ENCODE measurements around the gene TGM5.
"Not testable (repeated sequence)": the region's sequence is repeated elsewhere in the genome, so short reads cannot be mapped to it uniquely, and the experiment has no call there.

Gene TGM5

DNA sequence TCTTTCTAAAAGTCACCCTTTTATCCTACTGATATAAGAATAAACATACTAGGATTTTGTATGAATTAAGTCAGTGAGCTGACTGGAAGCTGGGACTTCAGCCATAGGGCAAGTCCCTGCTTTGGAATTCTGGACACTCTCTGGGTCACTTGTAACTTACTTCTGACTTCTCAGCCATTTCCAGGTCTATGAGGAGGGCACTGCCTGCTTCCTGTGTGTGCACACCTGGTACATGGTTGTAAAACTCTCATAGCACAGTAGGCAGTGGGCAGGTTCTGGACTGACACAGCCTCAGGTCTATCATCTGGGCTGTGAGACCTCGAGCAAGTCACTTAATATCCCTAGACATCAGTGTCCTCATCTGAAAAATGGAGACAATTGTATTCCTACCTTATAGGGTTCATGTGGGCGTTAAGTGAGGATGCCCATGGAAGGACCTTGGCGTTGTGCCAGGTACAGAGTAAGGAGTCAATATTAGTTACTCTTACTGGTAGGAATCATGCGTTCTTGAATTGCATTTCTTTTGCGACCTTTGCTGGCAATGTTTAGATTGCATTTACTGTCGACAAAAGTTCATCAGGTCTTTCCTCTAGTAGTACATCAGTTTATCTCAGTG lies 27.5 kb upstream of the TGM5 start:
- Histone ChIP-seq H3K27me3 (ENCODE audit: control insufficient read depth, low read length) (peaks cover 26% of the 10 kb centered on the region), H3K9me2 (replicated peaks; ENCODE audit: control insufficient read depth, low read length) (no peaks in the 10 kb centered on the region), H3F3A (ENCODE audit: control insufficient read depth, insufficient read depth) (no peaks in the 10 kb centered on the region), H4K20me1 (ENCODE audit: control insufficient read depth, insufficient read depth, low read depth, low read length) (no peaks in the 10 kb centered on the region), H3K4me2 (ENCODE audit: low read length) (no peak overlapping the region), H3K36me3 (ENCODE audit: control insufficient read depth, low read length) (no peaks in the 10 kb centered on the region), H3K9me3 (ENCODE audit: control insufficient read depth, insufficient read depth, low read length) (no peaks in the 10 kb centered on the region), H3K4me3 (ENCODE audit: low read length) (no peak overlapping the region), H3K27ac (ENCODE audit: low read depth, low read length) (no peak overlapping the region), H3K4me1 (ENCODE audit: control insufficient read depth, low read length) (no peaks in the 10 kb centered on the region), H3K79me2 (ENCODE audit: control insufficient read depth, low read length) (no peaks in the 10 kb centered on the region)
- TF ChIP-seq, protein P1, sequence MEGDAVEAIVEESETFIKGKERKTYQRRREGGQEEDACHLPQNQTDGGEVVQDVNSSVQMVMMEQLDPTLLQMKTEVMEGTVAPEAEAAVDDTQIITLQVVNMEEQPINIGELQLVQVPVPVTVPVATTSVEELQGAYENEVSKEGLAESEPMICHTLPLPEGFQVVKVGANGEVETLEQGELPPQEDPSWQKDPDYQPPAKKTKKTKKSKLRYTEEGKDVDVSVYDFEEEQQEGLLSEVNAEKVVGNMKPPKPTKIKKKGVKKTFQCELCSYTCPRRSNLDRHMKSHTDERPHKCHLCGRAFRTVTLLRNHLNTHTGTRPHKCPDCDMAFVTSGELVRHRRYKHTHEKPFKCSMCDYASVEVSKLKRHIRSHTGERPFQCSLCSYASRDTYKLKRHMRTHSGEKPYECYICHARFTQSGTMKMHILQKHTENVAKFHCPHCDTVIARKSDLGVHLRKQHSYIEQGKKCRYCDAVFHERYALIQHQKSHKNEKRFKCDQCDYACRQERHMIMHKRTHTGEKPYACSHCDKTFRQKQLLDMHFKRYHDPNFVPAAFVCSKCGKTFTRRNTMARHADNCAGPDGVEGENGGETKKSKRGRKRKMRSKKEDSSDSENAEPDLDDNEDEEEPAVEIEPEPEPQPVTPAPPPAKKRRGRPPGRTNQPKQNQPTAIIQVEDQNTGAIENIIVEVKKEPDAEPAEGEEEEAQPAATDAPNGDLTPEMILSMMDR (IDR thresholded peaks at IDR 0.05; ENCODE audit: low read depth, low read length, poor library complexity, severe bottlenecking) = no peak
- no peak for TF ChIP-seq EZH2phosphoT487 (IDR thresholded peaks at IDR 0.05; ENCODE audit: borderline replicate concordance, low read length)

DNA sequence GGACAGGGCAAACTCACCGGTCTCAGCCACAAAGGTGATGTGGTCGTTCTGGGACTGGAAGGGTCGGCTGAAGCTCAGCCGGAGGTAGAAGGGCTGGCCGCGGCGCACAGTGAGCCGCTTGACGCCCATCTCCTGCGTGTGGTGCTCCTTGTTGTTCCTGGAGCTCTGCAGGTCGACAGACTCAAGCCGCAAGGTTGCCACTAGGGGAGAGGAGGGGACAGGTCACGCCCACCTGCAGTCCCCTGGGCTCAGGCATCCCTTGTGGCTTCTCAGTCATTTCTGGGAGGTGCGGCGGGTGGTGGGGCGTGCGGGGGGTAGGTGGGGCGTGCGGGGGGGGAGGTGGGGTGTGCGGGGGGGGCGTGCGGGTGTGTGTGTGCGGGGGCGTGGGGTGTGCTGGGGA lies 26.7 kb upstream of the TGM5 start:
- H3K4me3 ChIP-seq (ENCODE audit: low read length) = no peak overlapping the region

GRCh38 chr15:43292375-43293078 lies 25.8 kb upstream of the TGM5 start:
- Histone ChIP-seq H3K4me1 (ENCODE audit: control insufficient read depth, low read length) (no peaks in the 10 kb centered on the region), H3K79me2 (ENCODE audit: control insufficient read depth, low read length) (no peaks in the 10 kb centered on the region), H3K27ac (ENCODE audit: low read depth, low read length) (no peak overlapping the region), H3K9me3 (ENCODE audit: control insufficient read depth, insufficient read depth, low read length) (no peaks in the 10 kb centered on the region), H3K4me2 (ENCODE audit: low read length) (no peak overlapping the region), H3F3A (ENCODE audit: control insufficient read depth, insufficient read depth) (no peaks in the 10 kb centered on the region), H3K4me3 (ENCODE audit: low read length) (no peak overlapping the region), H3K27me3 (ENCODE audit: control insufficient read depth, low read length) (peaks cover 26% of the 10 kb centered on the region), H3K9me2 (replicated peaks; ENCODE audit: control insufficient read depth, low read length) (no peaks in the 10 kb centered on the region), H4K20me1 (ENCODE audit: control insufficient read depth, insufficient read depth, low read depth, low read length) (no peaks in the 10 kb centered on the region), H3K36me3 (ENCODE audit: control insufficient read depth, low read length) (no peaks in the 10 kb centered on the region)
- TF ChIP-seq EZH2phosphoT487 (IDR thresholded peaks at IDR 0.05; ENCODE audit: borderline replicate concordance, low read length) = no peak
- TF ChIP-seq, protein P1 (IDR thresholded peaks at IDR 0.05; ENCODE audit: low read depth, low read length, poor library complexity, severe bottlenecking) = no peak

More for the DNA sequence above, 26.7 kb upstream of the TGM5 start:
- Histone ChIP-seq H3K79me2 (ENCODE audit: control insufficient read depth, low read length) (no peaks in the 10 kb centered on the region), H3F3A (ENCODE audit: control insufficient read depth, insufficient read depth) (no peaks in the 10 kb centered on the region), H3K4me1 (ENCODE audit: control insufficient read depth, low read length) (no peaks in the 10 kb centered on the region), H3K27ac (ENCODE audit: low read depth, low read length) (no peak overlapping the region), H4K20me1 (ENCODE audit: control insufficient read depth, insufficient read depth, low read depth, low read length) (no peaks in the 10 kb centered on the region), H3K9me3 (ENCODE audit: control insufficient read depth, insufficient read depth, low read length) (no peaks in the 10 kb centered on the region), H3K9me2 (replicated peaks; ENCODE audit: control insufficient read depth, low read length) (no peaks in the 10 kb centered on the region), H3K4me2 (ENCODE audit: low read length) (no peak overlapping the region), H3K36me3 (ENCODE audit: control insufficient read depth, low read length) (no peaks in the 10 kb centered on the region), H3K27me3 (ENCODE audit: control insufficient read depth, low read length) (peaks cover 26% of the 10 kb centered on the region)
- no peak for TF ChIP-seq EZH2phosphoT487 (IDR thresholded peaks at IDR 0.05; ENCODE audit: borderline replicate concordance, low read length)

DNA sequence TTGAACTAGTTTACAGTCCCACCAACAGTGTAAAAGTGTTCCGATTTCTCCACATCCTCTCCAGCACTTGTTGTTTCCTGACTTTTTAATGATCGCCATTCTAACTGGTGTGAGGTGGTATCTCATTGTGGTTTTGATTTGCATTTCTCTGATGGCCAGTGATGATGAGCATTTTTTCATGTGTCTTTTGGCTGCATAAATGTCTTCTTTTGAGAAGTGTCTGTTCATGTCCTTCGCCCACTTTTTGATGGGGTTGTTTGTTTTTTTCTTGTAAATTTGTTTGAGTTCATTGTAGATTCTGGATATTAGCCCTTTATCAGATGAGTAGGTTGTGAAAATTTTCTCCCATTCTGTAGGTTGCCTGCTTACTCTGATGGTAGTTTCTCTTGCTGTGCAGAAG lies 22.9 kb upstream of the TGM5 start:
- not testable (repeated sequence) for H3K79me2 ChIP-seq (ENCODE audit: control insufficient read depth, low read length); H3F3A ChIP-seq (ENCODE audit: control insufficient read depth, insufficient read depth); H3K9me3 ChIP-seq (ENCODE audit: control insufficient read depth, insufficient read depth, low read length); H3K4me1 ChIP-seq (ENCODE audit: control insufficient read depth, low read length); H3K4me2 ChIP-seq (ENCODE audit: low read length); H3K9me2 ChIP-seq (replicated peaks; ENCODE audit: control insufficient read depth, low read length); H3K4me3 ChIP-seq (ENCODE audit: low read length); H3K27ac ChIP-seq (ENCODE audit: low read depth, low read length); H3K36me3 ChIP-seq (ENCODE audit: control insufficient read depth, low read length); H4K20me1 ChIP-seq (ENCODE audit: control insufficient read depth, insufficient read depth, low read depth, low read length)
- peaks cover 20% of the 10 kb centered on the region for H3K27me3 ChIP-seq (ENCODE audit: control insufficient read depth, low read length)

Data from DOHH2 (cell line).